22Rv1 (cell line): ENCODE results near the gene GPR148.

Source experiments
- CTCF ChIP-seq: fragments of 450-650 bp; IDR thresholded peaks from 2 replicates; pipeline ENCODE4 v1.5.1; 2017; ENCODE audit warnings: mild to moderate bottlenecking
- ZFX ChIP-seq: fragments of 450-650 bp; IDR thresholded peaks from 2 replicates; pipeline ENCODE4 v1.6.1; 2017; ENCODE audit warnings: antibody characterized with exemption, borderline replicate concordance

GRCh38 chr2:130743278-130743677 lies 14.4 kb downstream of the GPR148 start:
- TF ChIP-seq CTCF (no peak), ZFX (no peak)
